Testis (tissue), 3 donors: ENCODE data around the gene ARHGEF4. TPM values are rescaled to one million over a fixed set of nuclear protein-coding genes. Genes with fewer than 3 reads are reported as not detected.

ENCODE experiments used
- DNase-seq: peaks from one replicate; pipeline ENCODE4 v3.0.0-alpha.2; 2019
- H3K27ac ChIP-seq, 2 donors: fragments of 200-600 bp; sonication (generic); one replicate each; pipeline ENCODE4 v1.5.1; 2019
- H3K27me3 ChIP-seq: fragments of 200-600 bp; sonication (generic); one replicate; pipeline ENCODE4 v1.5.1; 2019
- H3K36me3 ChIP-seq: fragments of 200-600 bp; sonication (generic); one replicate; pipeline ENCODE4 v1.5.1; 2017; ENCODE audit warnings: low read depth; ENCODE audit errors: missing control alignments
- H3K4me1 ChIP-seq: fragments of 200-600 bp; sonication (generic); one replicate; pipeline ENCODE4 v1.5.1; 2019
- H3K4me3 ChIP-seq, 2 donors: fragments of 200-600 bp; sonication (generic); one replicate each; pipeline ENCODE4 v1.5.1; 2017 to 2019
- H3K9me3 ChIP-seq: fragments of 200-600 bp; sonication (generic); one replicate; pipeline ENCODE4 v1.5.1; 2017
- POLR2A ChIP-seq: fragments of 450-650 bp; IDR thresholded peaks from one replicate; pipeline ENCODE4 v1.6.1; 2017; ENCODE audit warnings: antibody characterized with exemption, mild to moderate bottlenecking, moderate library complexity
- WGBS, 2 donors: methylation state at CpG; one replicate each; pipeline ENCODE4 v1.1.5; 2018; 5-methylcytosine and 5-hydroxymethylcytosine counted together
- intact Hi-C: fragments of 100-400 bp; cut with DNase I; formaldehyde crosslinking; loops from one replicate; pipeline ENCODE4 v1.15.1; 2023; ENCODE audit warnings: low total_unique reads
- polyA plus RNA-seq: library from polyadenylated mRNA; stranded (reverse); fragments of 350-450 nt; fragmentation: Illumina TruSeq; extraction: RNeasy Lipid Tissue Mini Kit (QIAGEN cat#74804); gene quantifications from one replicate; pipeline ENCODE4 v1.2.3, GENCODE V29; 2014; ENCODE audit warnings: low read depth, low replicate concordance; ENCODE audit not compliant: insufficient read depth
- total RNA-seq, 2 donors: library from RNA; depleted of rRNA; stranded (reverse); fragments of >200 nt; gene quantifications; one replicate each; pipeline ENCODE4 v1.2.3, GENCODE V29; 2016
- TF ChIP-seq, protein P1 (sequence below), 3 experiments: fragments of 450-650 bp in 2 of 3; fragments of 200-600 bp in 1 of 3; sonication (generic) in 1 of 3; IDR thresholded peaks; one replicate each; pipeline ENCODE4 v1.5.1; 2016 to 2019; ENCODE audit warnings: antibody characterized with exemption in 3 of 3, mild to moderate bottlenecking in 2 of 3, moderate library complexity in 1 of 3

ARHGEF4 gene
- total and polyA plus RNA-seq, 3 donors from 2014 or later, result 18.0 to 37.4 (median 36.3) TPM

DNA sequence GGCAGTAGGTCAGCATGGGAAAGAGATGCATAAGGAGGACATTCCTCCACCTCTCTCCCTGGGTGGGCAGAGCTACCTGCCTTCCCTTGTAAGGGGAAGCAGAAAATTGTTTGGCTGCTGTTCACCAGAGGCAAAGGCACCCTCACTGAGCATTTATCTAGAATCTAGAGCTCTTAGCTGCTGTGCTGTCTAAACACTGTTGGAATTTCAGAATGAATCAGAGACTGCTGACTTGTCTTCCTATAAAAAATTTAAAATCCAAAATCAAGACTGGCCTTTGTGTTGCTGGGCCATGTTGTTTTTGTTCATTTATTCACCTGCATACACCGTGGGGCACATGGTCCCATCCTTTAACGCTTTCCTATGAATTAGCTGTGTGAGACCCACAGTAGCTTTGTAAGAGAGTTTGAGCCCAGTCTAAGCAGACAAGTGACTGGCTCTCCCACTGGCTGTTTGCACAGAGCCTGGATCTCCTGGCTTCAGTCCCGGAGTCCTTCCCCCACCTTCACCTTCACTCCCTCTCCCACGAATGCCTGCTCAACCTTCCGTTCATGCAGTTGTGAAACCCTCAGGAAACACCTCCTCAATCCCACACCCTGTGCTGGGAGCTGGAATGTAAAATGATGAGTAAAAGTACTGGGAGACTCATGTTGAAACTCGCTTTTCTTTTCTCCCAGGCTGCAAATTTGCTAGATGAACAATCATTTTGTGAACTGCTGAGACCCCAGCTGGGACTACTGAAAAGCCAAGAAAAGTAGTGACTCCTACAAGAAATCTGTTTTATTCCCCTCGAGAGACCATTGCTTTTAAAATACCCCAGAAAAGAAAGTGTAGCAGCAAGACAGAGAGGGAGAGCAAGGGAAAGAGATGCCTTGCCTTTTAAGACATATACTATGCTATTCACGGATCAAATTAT, 180.4 kb downstream of the ARHGEF4 start:
- intact Hi-C loops, result no loop called here
- TF ChIP-seq POLR2A, result no peak
- TF ChIP-seq, protein P1, sequence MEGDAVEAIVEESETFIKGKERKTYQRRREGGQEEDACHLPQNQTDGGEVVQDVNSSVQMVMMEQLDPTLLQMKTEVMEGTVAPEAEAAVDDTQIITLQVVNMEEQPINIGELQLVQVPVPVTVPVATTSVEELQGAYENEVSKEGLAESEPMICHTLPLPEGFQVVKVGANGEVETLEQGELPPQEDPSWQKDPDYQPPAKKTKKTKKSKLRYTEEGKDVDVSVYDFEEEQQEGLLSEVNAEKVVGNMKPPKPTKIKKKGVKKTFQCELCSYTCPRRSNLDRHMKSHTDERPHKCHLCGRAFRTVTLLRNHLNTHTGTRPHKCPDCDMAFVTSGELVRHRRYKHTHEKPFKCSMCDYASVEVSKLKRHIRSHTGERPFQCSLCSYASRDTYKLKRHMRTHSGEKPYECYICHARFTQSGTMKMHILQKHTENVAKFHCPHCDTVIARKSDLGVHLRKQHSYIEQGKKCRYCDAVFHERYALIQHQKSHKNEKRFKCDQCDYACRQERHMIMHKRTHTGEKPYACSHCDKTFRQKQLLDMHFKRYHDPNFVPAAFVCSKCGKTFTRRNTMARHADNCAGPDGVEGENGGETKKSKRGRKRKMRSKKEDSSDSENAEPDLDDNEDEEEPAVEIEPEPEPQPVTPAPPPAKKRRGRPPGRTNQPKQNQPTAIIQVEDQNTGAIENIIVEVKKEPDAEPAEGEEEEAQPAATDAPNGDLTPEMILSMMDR (IDR thresholded peaks at IDR 0.05), result no peak
- Histone ChIP-seq H3K9me3 (no peaks in the 10 kb centered on the region), H3K27ac (no peak overlapping the region), H3K27me3 (no peaks in the 10 kb centered on the region), H3K4me1 (peaks cover 2% of the 10 kb centered on the region), H3K36me3 (no peaks in the 10 kb centered on the region), H3K4me3 (no peak overlapping the region)
- no peak for DNase-seq
- WGBS, 2 donors, result 44 to 51% methylated on average over 8 of the region's 8 CpGs

DNA sequence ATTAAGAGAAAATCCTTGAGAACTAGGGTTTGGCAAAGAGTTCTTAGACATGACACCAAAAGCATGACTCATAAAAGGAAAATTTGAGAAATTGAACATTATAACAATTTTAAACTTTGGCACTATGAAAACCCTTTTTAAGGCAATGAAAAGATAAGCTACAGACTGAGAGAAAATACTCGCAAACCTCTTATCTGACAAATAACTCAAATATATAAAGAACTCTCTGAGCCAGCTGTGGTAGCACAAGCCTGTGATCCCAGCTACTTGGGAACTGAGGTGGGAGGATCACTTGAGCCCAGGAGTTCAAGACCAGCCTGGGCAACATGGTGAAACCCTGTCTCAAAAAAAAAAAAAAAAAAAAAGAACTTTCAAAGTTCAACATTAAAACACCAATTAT, 186.0 kb downstream of the ARHGEF4 start:
- Histone ChIP-seq H3K27me3 (no peaks in the 10 kb centered on the region), H3K4me3 (no peak overlapping the region)

DNA sequence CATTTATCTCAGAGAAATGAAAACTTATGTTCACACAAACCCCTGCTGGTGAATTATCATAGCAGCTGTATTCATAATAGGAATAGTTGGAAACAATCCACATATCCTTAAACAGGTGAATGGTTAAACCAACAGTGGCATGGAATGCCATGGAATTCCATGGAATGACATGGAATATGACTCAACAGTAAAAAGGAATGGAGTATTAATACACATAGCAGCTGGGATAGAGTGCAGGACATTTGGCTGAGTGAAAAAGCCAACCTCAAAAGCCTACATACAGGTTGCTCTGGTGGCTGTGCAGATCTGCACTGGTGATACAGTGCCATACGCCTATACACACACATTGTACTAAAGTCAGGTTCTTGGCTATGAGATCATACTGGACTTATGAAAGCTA, 187.0 kb downstream of the ARHGEF4 start:
- DNase-seq, result no peak
- no peaks in the 10 kb centered on the region for H3K9me3 ChIP-seq
- WGBS, 2 donors, result 96 to 100% methylated on average over 1 of the region's 1 CpG
- no peak overlapping the region for H3K4me3 ChIP-seq
- no peaks in the 10 kb centered on the region for H3K36me3 ChIP-seq
- no peak for TF ChIP-seq POLR2A
- TF ChIP-seq, protein P1 (IDR thresholded peaks at IDR 0.05), result no peak
- no peaks in the 10 kb centered on the region for H3K27me3 ChIP-seq
- H3K4me1 ChIP-seq, result no peaks in the 10 kb centered on the region
- intact Hi-C loops, result no loop called here
- no peak overlapping the region for H3K27ac ChIP-seq

More for the DNA sequence above, 186.0 kb downstream of the ARHGEF4 start:
- TF ChIP-seq POLR2A, result no peak
- TF ChIP-seq, protein P1 (IDR thresholded peaks at IDR 0.05), result no peak
- peak; percentile 76 for DNase-seq
- H3K9me3 ChIP-seq, result no peaks in the 10 kb centered on the region
- WGBS, 2 donors, result 25 to 29% methylated on average over 1 of the region's 1 CpG
- no peaks in the 10 kb centered on the region for H3K36me3 ChIP-seq
- no peaks in the 10 kb centered on the region for H3K4me1 ChIP-seq
- intact Hi-C loops, result no loop called here
- peak overlapping the region; percentile 30 to 55 for H3K27ac ChIP-seq

DNA sequence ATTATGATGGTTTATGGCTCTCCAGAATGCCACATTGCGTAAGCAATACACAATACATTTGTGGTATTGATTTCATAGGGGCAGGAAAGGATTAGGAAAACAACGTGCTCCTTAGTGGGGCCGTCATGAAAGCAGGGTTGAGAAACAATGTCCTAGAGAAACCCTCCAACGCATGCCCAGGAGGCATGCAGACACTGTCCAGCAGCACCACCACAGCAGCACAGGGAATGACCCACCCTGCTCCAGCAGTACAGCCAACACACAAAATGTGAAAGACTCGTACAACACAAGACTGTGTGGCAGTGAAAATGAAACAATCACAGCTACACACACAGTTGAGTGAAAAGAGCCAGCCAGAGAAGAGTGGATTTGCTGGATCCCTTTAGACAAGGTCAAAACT, 190.2 kb downstream of the ARHGEF4 start:
- WGBS, 2 donors, result 60 to 67% methylated on average over 5 of the region's 5 CpGs

More for the DNA sequence above, 190.2 kb downstream of the ARHGEF4 start:
- intact Hi-C loops, result no loop called here
- Histone ChIP-seq H3K9me3 (no peaks in the 10 kb centered on the region), H3K4me1 (peaks cover 3% of the 10 kb centered on the region), H3K36me3 (no peaks in the 10 kb centered on the region), H3K4me3 (no peak overlapping the region), H3K27me3 (no peaks in the 10 kb centered on the region), H3K27ac (no peak overlapping the region)
- TF ChIP-seq, protein P1 (IDR thresholded peaks at IDR 0.05), result no peak
- DNase-seq, result no peak
